Right lung (tissue), 10 donors: ENCODE measurements around the gene AS3MT. TPM values are rescaled to one million over a fixed set of nuclear protein-coding genes. Genes with fewer than 3 reads are reported as not detected.
A peak's percentile ranks its signal among the peaks of the same experiment; 100 is the strongest.
"Not testable (repeated sequence)": the region's sequence is repeated elsewhere in the genome, so short reads cannot be mapped to it uniquely, and the experiment has no call there.

Experiments used
- DNase-seq, 2 donors: peaks; one replicate each; pipeline ENCODE4 v3.0.0-alpha.2; 2013
- long read RNA-seq, 8 donors: transcript quantifications; one replicate each; lab custom pipeline, GENCODE V29; 2026
- polyA plus RNA-seq, 5 donors: library from polyadenylated mRNA; unstranded; fragments of 120-200 nt; gene quantifications; one replicate each; pipeline versions ENCODE4 v1.2.1 to v1.2.3, GENCODE V29; 2013; ENCODE audit warnings: inconsistent platforms in 1 of 5, low replicate concordance in 1 of 5; ENCODE audit not compliant: insufficient read length in 5 of 5, insufficient read depth in 1 of 5

AS3MT gene, protein sequence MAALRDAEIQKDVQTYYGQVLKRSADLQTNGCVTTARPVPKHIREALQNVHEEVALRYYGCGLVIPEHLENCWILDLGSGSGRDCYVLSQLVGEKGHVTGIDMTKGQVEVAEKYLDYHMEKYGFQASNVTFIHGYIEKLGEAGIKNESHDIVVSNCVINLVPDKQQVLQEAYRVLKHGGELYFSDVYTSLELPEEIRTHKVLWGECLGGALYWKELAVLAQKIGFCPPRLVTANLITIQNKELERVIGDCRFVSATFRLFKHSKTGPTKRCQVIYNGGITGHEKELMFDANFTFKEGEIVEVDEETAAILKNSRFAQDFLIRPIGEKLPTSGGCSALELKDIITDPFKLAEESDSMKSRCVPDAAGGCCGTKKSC
- 10 to 100 TPM; 11.5 to 23.7 (median 18.3) TPM for polyA plus RNA-seq
- long read RNA-seq, donor 1, partial matches to known transcripts, result 0 of 1 reads
- long read RNA-seq, donor 1, other reads (novel, unspliced or antisense), result 0 of 1 reads
- long read RNA-seq, donor 2, partial matches to known transcripts, result 6 of 7 reads
- long read RNA-seq, donor 2, other reads (novel, unspliced or antisense), result 0 of 7 reads
- long read RNA-seq, donor 3, result 0 reads
- long read RNA-seq, donor 4, partial matches to known transcripts, result 0 of 2 reads
- long read RNA-seq, donor 4, other reads (novel, unspliced or antisense), result 0 of 2 reads
- long read RNA-seq, donor 5, partial matches to known transcripts, result 0 of 1 reads
- long read RNA-seq, donor 5, other reads (novel, unspliced or antisense), result 0 of 1 reads
- long read RNA-seq, donor 6, partial matches to known transcripts, result 0 of 3 reads
- long read RNA-seq, donor 6, other reads (novel, unspliced or antisense), result 0 of 3 reads
- long read RNA-seq, donor 7, partial matches to known transcripts, result 10 of 11 reads
- long read RNA-seq, donor 7, other reads (novel, unspliced or antisense), result 0 of 11 reads
- long read RNA-seq, donor 8, partial matches to known transcripts, result 5 of 5 reads
- long read RNA-seq, donor 8, other reads (novel, unspliced or antisense), result 0 of 5 reads

DNA sequence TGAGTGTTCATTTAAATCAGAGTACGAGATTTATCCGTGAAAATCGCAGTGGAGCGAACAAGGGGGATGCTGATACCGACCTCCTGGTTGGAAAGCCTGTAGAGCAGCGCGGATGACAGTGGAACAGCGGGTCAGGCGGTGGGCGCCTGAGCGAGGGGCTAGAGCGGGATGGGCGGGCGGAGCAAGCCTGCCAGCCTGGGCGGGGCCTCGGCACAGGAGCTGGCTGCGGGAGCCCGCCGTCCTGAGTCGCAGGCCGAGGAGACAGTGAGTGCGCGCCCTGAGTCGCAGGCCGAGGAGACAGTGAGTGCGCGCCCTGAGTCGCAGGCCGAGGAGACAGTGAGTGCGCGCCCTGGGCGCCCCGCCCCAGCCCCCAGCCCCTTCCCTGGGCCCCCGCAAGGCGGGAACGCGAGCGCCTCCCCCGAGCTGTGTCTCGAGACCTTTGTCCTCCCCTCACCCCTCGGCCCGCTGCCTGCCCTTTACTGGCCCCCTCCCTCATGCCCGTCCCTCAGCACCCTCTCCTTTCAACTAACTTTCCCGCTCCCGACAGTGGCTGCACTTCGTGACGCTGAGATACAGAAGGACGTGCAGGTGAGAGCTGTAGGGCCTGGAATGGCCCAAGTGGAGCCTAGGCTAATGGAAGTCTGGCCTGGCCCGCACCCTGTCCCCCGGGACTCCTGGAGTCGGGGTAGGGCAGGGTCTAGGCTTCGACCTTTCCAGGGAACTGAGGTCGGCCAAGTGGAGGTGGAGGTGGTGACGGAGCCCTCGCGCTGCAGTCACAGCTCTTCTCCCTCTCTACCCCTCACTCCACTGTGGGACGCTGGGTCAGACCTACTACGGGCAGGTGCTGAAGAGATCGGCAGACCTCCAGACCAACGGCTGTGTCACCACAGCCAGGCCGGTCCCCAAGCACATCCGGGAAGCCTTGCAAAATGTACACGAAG, at the start of gene AS3MT:
TSS of gene AS3MT (plus strand) at position 213 of the 941 bp plus-strand sequence. CDS start at position 336, 123 bp downstream.
- peak; percentile 30 to 43 for DNase-seq

DNA sequence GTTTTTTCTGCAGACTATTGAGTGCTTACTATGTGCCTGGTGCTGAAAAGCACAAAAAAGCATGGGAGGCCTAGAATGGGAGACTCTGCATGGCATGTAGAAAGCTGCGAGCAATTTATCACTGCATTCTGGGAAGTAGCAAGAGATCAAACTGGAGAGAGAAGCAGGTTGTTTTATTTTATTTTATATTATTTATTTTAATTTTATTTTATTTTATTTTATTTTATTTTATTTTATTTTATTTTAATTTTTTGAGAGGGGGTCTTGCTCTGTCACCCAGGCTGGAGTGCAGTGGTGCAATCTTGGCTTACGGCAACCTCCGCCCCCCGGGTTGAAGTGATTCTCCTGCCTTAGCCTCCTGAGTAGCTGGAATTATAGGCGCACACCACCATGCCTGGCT, 49.3 kb upstream of the AS3MT start:
- DNase-seq, result not testable (repeated sequence)

DNA sequence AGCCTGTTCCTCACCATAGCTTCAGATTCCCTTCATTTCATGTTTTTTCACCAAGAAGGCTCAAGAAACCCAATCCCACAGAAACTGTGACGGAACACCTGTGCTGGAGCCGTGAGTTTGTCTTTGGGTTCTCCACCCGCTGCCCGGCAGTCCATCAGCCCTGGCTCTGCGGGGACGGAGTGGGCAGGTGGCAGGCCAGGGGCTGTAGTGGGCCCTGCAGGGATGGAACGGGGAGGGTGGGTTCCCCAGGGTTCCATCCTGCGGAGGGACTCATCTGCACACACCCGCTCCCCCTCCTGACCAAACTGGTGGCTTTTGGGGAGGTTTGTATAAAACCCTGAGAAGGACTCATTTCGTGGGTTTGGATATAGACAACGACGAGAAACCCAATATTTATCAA, 47.0 kb upstream of the AS3MT start:
- DNase-seq, result no peak

DNA sequence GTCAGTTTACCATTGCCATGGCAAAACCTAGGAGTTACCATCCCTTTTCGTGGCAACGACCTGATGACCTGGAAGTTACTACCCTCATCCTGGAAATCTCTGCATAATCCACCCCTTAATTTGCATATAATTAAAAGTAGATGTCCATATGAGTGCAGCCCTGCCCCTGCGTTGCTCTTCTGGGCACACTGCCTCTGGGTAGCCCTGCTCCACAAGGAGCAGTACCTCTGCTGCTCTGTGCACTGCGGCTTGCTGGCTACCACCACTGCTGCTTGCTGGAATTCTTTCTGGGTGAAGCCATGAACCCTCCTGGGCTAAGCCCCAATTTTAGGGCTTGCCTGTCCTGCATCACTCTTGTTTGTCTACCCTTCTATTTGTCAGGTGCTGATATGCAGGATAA, 44.6 kb upstream of the AS3MT start:
- no peak for DNase-seq

DNA sequence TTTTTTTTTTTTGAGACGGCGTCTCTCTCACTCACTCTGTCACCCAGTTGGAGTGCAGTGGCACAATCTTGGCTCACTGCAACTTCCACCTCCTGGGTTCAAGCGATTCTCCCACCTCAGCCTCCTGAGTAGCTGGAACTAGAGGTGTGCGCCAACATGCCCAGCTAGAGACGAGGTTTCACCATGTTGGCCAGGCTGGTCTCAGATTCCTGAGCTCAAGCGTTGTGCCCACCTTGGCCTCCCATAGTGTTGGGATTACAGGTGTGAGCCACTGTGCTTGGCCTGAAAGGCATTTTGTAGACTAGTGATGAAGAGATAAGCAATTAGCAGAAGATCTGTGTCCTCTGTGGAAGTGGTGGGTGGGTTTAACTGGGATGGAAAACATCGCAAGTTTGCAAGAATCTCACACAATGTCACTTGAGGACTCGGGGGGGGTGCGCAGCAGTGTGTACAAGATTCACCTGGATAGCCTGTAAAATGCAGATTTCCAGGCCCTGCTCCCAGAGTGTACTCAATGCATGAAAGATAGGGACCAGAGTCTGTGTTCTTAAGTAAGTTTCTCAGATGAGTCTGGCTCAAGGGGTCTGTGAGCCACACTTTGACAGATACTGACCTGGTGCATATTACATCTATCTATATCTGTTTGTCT, 43.0 kb upstream of the AS3MT start:
- DNase-seq, result no peak

DNA sequence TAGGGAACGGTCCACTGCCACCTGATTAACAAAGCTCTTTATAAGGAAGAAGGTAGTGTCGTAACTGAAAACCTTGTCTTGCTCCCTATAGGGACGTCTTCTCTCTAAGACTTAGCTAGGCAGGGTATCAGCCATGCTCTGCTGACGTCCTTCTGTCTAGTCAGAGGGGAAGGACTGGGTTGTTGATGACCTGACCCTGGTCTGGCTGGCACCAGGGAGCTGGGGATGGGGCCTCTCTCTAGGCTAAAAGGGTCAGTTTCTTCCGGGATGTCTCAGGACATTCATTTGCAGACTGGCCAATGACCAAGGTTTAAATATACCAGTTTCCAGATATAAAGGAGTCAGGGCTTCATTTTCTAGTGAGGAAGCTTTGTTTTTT, 41.7 kb upstream of the AS3MT start:
- DNase-seq, result no peak

DNA sequence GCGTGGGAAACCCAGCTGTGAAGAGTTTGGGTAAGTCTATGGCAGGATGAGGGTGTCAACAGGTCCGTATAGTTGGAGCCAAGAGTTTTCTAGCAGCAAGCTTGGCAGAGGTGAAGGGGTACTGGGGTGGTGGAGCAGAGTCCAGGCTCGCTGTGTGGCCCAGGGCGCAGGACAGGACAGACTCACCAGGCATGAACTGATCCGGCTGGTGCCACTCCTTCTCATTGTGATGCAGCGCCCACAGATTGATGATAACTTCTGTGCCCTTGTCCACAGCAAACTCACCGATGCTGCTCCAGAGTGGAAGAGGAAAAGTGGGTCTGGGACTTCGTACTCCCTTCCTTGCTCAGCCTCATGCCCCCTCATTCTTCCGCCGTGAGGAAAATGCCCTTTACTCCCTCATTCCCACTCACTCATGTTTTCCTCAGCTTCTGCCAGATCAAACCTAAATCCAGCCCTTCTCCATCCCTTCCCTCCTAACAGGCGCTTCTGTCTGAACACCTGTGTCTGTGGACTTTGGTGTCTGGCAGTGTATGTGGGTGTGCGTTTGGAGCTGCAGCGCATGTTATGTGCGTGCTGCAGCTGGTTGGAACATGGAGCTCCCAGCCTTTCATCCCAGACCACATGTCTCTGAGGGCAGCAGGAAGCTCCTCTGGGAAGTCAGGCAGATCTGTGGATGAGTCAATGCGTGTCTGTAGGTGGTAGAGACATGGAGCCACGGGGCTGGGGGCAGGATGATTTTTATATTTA, 37.8 kb upstream of the AS3MT start:
- DNase-seq, result no peak

DNA sequence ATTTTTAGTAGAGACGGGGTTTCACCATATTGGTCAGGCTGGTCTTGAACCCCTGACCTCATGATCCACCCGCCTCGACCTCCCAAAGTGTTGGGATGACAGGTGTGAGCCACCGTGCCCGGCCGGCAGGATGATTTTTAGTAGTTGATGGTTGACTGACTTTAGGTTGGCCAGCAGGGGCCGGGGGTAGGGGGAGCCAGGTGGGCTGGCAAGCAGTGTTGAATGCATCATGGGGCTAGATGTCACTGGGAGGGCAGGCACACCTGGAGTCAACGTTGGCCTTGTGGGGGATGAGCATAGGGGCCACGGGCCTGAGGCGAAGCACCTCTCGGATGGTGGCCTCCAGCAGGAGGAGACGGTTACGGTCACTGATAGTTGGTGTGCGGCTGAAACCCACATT, 37.0 kb upstream of the AS3MT start:
- no peak for DNase-seq

DNA sequence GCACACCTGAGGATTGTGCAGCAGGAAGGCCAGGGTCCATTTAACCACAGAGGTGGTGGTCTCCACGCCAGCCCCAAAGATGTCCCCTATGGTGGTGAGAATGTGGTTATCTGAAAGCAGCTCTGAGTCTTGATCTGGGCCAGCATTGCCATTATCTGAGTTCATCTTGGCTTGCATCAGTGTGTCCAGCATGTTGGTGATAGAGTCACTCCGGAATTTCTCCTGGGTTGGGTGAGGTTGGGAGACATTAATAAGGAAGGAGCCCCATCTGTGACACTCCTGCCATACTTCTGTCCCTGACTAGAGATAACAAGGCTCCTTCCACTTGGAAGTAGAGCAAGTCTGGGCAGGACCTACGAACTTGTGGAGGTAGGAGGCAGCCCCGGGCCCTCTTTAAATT, 36.3 kb upstream of the AS3MT start:
- DNase-seq, result no peak

DNA sequence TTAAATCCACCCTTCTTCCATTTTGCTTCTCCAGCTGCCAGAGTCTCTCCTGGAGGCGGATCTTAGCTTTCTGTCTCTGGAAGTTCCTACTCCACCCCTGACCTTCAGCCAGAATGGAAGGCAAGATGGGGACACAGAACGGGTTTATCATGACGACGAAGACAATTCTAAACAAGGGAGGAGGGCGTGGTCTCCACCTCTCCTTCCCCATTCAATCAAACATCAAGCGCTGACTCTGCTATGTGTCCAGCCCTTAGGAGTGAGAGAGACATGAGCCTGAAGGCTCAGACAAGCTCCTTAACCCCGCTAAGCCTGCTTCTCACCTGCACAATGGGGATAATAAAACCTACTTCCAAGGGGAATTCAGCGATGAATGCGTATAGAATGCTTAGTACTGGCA, 35.1 kb upstream of the AS3MT start:
- no peak for DNase-seq

DNA sequence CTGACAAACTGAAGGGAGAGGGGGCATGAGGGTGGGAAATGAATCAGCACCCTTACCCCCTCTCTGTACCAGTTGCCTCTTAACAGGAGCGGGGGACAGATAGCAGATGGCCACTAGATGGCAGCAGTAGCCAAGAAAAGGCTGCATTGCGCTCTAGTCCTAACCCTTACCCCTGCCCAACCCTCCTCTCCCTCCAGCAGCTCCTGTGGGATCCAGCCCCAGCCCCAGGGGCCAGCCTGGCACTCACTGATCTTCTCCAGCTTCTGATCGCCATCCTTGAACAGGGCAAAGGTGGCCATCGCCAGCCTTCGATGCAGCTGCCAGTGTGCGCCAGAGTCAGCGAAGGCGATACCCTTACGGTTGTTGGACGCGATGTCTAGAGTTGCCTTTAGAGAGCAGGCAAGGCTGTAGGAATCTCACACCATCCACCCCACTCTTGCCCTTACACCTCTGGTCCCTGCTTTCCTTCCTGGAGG, 34.2 kb upstream of the AS3MT start:
- peak in 1 of 2 donors; percentile 72 for DNase-seq

DNA sequence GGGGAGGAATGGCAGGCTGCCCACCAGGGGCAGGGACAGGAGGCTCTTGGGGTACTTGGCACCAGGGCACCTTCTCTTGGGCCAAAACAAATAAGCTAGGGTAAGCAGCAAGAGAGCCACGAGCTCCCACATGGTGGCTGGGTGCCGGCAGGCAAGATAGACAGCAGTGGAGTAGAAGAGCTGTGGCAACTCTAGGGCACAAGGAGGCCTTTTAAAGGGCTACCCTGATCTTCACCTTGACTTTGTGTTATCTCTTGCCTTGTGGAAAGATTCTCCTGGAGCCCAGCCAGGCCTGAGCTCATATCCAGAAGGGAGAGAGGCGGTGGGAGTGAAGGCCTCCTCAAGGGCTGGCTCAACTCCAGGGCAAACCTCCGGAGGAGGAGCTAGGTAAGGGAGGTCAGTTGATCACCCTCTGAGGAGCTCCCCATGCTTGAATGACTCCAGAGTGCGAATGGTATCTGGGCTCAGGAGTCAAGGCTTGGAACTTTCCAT, 32.0 kb upstream of the AS3MT start, which contains the start of gene CYP17A1:
TSS of gene CYP17A1 (minus strand) at position 184 of the 492 bp plus-strand sequence. CDS start at position 132, 52 bp downstream.
- no peak for DNase-seq

DNA sequence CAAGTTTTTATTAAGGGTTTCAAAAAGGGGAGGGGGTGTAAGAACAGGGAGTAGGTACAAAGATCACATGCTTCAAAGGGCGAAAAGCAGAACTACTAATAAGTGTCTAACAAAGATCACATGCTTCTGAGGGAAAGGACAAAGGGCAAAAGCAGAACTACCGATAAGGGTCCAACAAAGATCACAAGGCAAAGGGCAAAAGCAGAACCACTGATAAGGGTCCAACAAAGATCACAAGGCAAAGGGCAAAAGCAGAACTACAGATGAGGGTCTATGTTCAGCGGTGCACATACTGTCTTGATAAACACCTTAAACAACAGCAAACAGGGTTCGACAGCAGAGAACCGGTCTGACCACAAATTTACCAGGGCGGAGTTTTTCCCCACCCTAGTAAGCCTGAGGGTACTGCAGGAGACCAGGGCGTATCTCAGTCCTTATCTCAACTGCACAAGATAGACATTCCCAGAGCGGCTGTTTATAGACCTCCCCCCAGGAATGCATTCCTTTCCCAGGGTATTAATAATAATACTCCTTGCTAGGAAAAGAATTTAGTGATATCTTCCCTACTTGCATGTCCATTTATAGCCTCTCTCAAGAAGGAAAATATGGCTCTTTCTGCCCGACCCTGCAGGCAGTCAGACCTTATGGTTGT, 30.9 kb upstream of the AS3MT start:
- DNase-seq, result not testable (repeated sequence)

DNA sequence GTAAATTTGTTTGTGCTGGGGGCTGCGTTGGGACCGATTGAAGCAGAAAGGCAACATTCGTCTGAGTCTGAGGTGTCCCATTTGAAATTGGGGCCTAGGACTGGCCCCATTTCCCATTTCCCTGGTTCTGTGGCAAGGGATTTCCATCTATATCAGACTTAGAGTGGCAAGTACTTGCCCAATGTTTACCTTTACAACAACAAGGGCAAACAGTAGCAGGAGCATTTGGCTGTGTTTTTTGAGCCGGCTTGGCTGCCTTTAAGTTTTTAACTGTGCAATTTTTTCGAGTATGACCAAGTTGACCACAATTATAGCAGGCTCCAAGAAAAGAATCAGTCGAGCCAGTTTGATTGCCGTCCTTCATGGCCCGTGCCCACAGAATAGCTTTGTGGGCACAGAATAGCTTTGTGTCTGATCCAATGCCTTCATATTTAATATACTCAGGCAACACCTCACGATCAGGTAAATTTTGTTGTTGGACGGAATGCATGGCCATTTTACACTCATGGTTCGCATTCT, 27.4 kb upstream of the AS3MT start:
- no peak for DNase-seq

DNA sequence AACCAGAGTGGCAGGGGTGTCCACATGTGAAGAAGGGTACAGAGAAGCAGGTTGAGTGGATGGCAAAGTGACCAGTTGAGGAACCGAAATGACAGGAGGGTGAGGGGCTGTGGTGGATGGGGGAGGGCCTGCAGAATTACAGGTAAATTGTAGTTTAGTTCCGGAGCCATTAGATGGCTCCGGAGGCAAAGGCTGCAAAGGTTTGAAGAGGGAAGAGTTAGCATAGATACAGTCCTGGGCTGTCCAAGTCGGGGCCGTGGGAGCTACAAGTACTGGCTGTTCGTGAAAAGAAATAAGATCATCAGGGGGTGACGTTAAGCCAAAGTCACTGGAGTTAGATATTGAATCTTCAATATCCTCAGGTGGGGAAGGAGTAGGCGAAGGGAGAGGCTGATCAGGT, 26.1 kb upstream of the AS3MT start:
- not testable (repeated sequence) for DNase-seq

DNA sequence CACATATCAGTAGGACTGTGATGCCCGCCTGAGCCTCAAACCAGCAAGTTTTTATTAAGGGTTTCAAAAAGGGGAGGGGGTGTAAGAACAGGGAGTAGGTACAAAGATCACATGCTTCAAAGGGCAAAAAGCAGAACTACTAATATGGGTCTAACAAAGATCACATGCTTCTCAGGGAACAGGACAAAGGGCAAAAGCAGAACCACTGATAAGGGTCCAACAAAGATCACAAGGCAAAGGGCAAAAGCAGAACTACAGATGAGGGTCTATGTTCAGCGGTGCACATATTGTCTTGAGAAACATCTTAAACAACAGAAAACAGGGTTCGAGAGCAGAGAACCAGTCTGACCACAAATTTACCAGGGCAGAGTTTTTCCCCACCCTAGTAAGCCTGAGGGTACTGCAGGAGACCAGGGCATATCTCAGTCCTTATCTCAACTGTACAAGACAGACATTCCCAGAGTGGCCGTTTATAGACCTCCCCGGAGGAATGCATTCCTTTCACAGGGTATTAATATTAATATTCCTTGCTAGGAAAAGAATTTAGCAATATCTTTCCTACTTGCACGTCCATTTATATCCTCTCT, 25.0 kb upstream of the AS3MT start:
- DNase-seq, result not testable (repeated sequence)

DNA sequence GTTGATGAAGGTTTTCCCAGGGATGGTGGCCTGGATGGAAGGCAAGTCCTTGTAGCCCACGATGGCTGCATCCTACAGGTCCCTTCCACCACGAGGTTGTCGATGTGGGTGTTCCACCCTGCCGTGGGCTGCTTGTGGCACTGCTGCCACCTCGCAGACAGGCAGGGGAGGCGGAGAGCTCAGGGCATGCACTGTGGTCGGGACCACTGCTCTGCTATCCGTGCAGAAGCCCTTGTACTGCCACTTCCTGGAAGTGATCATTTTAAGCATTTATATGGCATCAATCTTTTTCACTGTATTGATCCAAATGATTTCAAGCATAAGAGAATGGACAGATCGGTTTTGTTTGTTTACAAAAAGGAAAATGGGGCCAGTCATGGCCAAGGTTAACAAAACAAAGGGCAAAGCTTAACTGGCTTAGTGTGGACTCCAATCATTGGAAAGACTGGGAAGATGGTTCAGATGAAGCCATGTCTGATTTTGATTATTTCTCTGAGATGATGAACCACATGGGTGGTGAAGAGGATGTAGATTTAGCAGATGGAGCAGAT, 23.8 kb upstream of the AS3MT start:
- DNase-seq, result no peak

DNA sequence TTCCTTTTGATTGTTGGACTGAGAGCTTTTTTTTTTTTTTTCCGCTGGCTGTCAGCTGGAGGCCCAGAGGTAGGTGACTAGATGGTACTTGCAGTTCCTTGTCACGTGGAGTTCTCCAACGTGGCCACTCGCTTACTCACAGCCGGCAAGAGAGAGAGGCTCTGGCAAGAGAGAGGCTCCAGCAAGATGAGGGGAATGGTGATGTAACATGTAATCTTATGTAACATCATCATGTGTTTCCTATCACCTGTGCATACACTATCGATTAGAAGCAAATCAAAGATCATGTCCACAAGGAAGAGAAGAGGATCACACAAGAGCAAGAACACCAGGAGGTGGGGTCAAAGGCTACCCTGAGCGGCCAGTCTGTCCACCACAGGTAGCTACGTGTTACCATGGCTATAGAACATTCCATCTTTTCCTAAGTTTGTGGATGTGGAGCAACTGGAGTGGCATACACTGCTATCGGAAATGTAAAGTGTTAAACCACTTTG, 19.2 kb upstream of the AS3MT start:
- no peak for DNase-seq
